DOHH2 (cell line): ENCODE results near the gene TMPRSS9.

Experiments used
- H3F3A ChIP-seq: fragments of 200-600 bp; sonication (generic), shearing (Covaris generic); 2 replicates; pipeline ENCODE4 v1.6.0; 2016; ENCODE audit warnings: antibody characterized with exemption, mild to moderate bottlenecking; ENCODE audit not compliant: control insufficient read depth, insufficient read depth
- H3K27ac ChIP-seq: fragments of 200-600 bp; sonication (generic); 2 replicates; pipeline ENCODE4 v1.5.1; 2014; ENCODE audit warnings: low read depth, mild to moderate bottlenecking, low read length, moderate library complexity
- H3K27me3 ChIP-seq: fragments of 200-600 bp; sonication (generic); 2 replicates; pipeline ENCODE4 v1.6.1; 2014; ENCODE audit warnings: mild to moderate bottlenecking, low read length, mixed read lengths; ENCODE audit not compliant: control insufficient read depth
- H3K36me3 ChIP-seq: fragments of 200-600 bp; sonication (generic); 2 replicates; pipeline ENCODE4 v1.6.1; 2014; ENCODE audit warnings: mild to moderate bottlenecking, low read length, moderate library complexity, mixed read lengths; ENCODE audit not compliant: control insufficient read depth
- H3K4me1 ChIP-seq: fragments of 200-600 bp; sonication (generic); 2 replicates; pipeline ENCODE4 v1.6.1; 2014; ENCODE audit warnings: mild to moderate bottlenecking, low read length, mixed read lengths; ENCODE audit not compliant: control insufficient read depth
- H3K4me2 ChIP-seq: fragments of 200-600 bp; sonication (generic); 2 replicates; pipeline ENCODE4 v1.6.0; 2014; ENCODE audit warnings: mild to moderate bottlenecking, low read length, moderate library complexity
- H3K4me3 ChIP-seq: fragments of 200-600 bp; sonication (generic); 2 replicates; pipeline ENCODE4 v1.5.1; 2014; ENCODE audit warnings: mild to moderate bottlenecking, low read length, mixed read lengths
- H3K79me2 ChIP-seq: fragments of 200-600 bp; sonication (generic); 2 replicates; pipeline ENCODE4 v1.6.1; 2014; ENCODE audit warnings: mild to moderate bottlenecking, low read length, mixed read lengths; ENCODE audit not compliant: control insufficient read depth
- H3K9me2 ChIP-seq: fragments of 200-600 bp; sonication (generic); replicated peaks from 2 replicates; pipeline ENCODE4 v1.6.1; 2014; ENCODE audit warnings: mild to moderate bottlenecking, low read length, mixed read lengths; ENCODE audit not compliant: control insufficient read depth
- H3K9me3 ChIP-seq: fragments of 200-600 bp; sonication (generic); 2 replicates; pipeline ENCODE4 v1.6.1; 2014; ENCODE audit warnings: antibody characterized with exemption, low read length, mixed read lengths; ENCODE audit not compliant: control insufficient read depth, insufficient read depth
- H4K20me1 ChIP-seq: fragments of 200-600 bp; sonication (generic); 2 replicates; pipeline ENCODE4 v1.6.0; 2014; ENCODE audit warnings: low read depth, mild to moderate bottlenecking, antibody characterized with exemption, low read length, moderate library complexity; ENCODE audit not compliant: control insufficient read depth, insufficient read depth
- EZH2phosphoT487 ChIP-seq: fragments of 200-600 bp; sonication (generic); IDR thresholded peaks from 2 replicates; pipeline ENCODE4 v1.6.1; 2017; ENCODE audit warnings: borderline replicate concordance, mild to moderate bottlenecking, antibody characterized with exemption, low read length, moderate library complexity, mixed read lengths
- TF ChIP-seq, protein P1 (sequence below): fragments of 200-600 bp; sonication (generic); IDR thresholded peaks from one replicate; pipeline ENCODE4 v1.5.1; 2014; ENCODE audit warnings: antibody characterized with exemption, mild to moderate bottlenecking, low read depth, low read length; ENCODE audit not compliant: poor library complexity, severe bottlenecking

TMPRSS9 gene

DNA sequence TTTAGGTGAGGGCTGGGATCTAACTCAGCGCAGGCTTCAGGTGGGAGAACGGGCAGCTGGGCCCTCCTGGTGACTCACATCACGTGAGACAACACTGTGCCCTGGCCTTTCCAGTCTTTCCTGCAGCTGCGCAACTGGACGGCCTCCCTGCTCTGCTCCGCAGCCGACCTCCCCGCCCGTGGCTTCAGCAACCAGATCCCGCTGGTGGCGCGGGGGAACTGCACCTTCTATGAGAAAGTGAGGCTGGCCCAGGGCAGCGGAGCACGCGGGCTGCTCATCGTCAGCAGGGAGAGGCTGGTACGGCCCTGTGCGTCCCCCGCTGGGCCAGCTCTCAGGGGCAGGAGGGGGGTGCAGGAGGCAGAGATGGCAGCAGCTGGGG is 22.7 kb upstream of the TMPRSS9 start:
- Histone ChIP-seq H3K36me3 (peaks cover 63% of the 10 kb centered on the region), H3K79me2 (peaks cover 66% of the 10 kb centered on the region), H4K20me1 (peaks cover 25% of the 10 kb centered on the region)

DNA sequence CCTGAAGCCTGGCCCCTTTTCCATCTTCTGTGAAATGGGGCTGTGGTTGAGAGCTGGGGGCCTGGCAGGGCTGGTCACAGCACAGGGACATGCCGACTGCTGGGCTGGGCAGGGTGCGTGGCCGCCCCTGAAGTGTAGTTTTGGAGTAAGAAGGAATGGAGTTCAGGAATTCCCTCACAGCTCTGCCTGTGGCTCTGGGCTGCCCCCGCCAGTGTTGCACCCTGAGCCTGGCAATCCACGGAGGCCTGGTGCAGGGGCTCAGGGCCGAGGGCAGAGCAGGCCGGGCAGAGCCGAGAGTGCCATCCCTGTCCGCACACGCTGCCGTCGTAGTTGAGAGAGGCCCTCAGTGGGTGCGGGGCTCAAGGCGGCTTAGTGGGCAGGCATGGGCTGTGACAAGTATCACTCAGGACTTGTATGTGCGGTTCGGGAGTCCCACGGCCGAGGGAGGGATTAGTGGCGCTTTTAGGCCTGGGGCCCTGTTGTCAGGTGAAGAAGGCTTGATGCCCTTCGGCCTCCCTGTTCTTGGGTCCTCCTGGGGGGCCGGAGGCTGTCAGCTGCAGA is 21.9 kb upstream of the TMPRSS9 start:
- H3K27me3 ChIP-seq: no peaks in the 10 kb centered on the region
- peaks cover 11% of the 10 kb centered on the region for H3F3A ChIP-seq
- peaks cover 19% of the 10 kb centered on the region; the same call in 1 of the 2 replicates for H3K9me3 ChIP-seq
- H3K36me3 ChIP-seq: peaks cover 69% of the 10 kb centered on the region
- H3K79me2 ChIP-seq: peaks cover 62% of the 10 kb centered on the region
- H3K4me3 ChIP-seq: no peak overlapping the region
- H3K4me1 ChIP-seq: peaks cover 11% of the 10 kb centered on the region
- TF ChIP-seq EZH2phosphoT487: no peak
- TF ChIP-seq, protein P1, sequence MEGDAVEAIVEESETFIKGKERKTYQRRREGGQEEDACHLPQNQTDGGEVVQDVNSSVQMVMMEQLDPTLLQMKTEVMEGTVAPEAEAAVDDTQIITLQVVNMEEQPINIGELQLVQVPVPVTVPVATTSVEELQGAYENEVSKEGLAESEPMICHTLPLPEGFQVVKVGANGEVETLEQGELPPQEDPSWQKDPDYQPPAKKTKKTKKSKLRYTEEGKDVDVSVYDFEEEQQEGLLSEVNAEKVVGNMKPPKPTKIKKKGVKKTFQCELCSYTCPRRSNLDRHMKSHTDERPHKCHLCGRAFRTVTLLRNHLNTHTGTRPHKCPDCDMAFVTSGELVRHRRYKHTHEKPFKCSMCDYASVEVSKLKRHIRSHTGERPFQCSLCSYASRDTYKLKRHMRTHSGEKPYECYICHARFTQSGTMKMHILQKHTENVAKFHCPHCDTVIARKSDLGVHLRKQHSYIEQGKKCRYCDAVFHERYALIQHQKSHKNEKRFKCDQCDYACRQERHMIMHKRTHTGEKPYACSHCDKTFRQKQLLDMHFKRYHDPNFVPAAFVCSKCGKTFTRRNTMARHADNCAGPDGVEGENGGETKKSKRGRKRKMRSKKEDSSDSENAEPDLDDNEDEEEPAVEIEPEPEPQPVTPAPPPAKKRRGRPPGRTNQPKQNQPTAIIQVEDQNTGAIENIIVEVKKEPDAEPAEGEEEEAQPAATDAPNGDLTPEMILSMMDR: no peak
- H3K27ac ChIP-seq: no peak overlapping the region
- no peak overlapping the region for H3K4me2 ChIP-seq
- H3K9me2 ChIP-seq: no peaks in the 10 kb centered on the region
- peaks cover 25% of the 10 kb centered on the region for H4K20me1 ChIP-seq

More for the DNA sequence above, 22.7 kb upstream of the TMPRSS9 start:
- H3F3A ChIP-seq: peaks cover 14% of the 10 kb centered on the region
- TF ChIP-seq, protein P1: no peak
- no peak for TF ChIP-seq EZH2phosphoT487
- H3K9me3 ChIP-seq: peaks cover 19% of the 10 kb centered on the region; the same call in 1 of the 2 replicates
- no peaks in the 10 kb centered on the region for H3K9me2 ChIP-seq
- no peak overlapping the region for H3K4me2 ChIP-seq
- H3K4me1 ChIP-seq: peaks cover 19% of the 10 kb centered on the region
- H3K27me3 ChIP-seq: no peaks in the 10 kb centered on the region
- H3K4me3 ChIP-seq: no peak overlapping the region
- H3K27ac ChIP-seq: no peak overlapping the region

DNA sequence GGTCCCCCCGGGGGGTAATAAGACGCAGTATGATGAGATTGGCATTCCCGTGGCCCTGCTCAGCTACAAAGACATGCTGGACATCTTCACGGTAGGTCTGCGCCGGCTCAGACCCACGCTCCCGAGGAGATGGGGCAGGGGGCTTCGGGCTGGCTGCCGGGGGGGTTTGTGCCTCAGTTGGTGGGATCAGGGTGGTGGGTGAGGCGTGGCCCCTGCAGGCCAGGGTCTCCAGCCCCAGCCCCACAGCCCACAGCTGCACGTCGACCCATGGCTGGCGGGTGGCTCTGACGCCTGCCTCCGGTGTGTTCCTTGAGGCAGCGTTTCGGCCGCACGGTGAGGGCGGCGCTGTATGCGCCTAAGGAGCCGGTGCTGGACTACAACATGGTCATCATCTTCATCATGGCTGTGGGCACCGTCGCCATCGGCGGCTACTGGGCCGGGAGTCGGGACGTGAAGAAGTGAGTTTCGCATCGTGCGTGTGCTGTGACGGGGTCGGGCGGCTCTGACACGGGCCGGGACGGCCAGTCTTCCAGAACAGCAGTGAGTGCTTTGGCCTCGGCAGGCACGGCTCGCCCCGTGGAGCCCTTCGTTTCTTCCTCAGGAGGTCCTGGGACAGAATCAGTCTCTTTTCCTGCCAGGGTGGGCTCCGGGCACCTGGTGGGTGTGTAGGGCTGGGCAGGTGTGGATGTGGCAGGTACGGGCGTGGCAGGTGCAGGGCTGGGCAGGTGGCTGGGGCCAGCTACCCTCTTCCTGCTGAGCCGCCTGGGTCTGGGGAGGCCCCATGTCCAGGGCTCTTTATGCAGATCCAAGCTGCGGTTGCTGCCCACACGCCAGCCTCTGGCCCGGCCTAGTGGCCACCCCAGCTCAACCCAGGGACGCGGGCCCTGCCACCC is 21.1 kb upstream of the TMPRSS9 start:
- no peaks in the 10 kb centered on the region for H3K27me3 ChIP-seq
- H3K36me3 ChIP-seq: peaks cover 63% of the 10 kb centered on the region
- H4K20me1 ChIP-seq: peaks cover 23% of the 10 kb centered on the region
- H3K4me3 ChIP-seq: no peak overlapping the region
- peaks cover 12% of the 10 kb centered on the region; the same call in 1 of the 2 replicates for H3K9me3 ChIP-seq
- TF ChIP-seq, protein P1: no peak
- TF ChIP-seq EZH2phosphoT487: no peak
- H3K79me2 ChIP-seq: peaks cover 54% of the 10 kb centered on the region
- no peak overlapping the region for H3K27ac ChIP-seq
- no peaks in the 10 kb centered on the region for H3K9me2 ChIP-seq
- peaks cover 11% of the 10 kb centered on the region for H3F3A ChIP-seq
- H3K4me1 ChIP-seq: peaks cover 2% of the 10 kb centered on the region
- no peak overlapping the region for H3K4me2 ChIP-seq
